Prostate gland (tissue), 2 donors: ENCODE results near the gene PLXDC1.

Experiments
- CTCF ChIP-seq, 4 experiments: fragments of 200-600 bp in 2 of 4; fragments of 450-650 bp in 2 of 4; sonication (generic) in 2 of 4; IDR thresholded peaks; 1 replicate in 3 of 4; 2 replicates in 1 of 4; pipeline ENCODE4 v1.5.1; 2016 to 2019; ENCODE audit warnings: antibody characterized with exemption in 4 of 4, mild to moderate bottlenecking in 2 of 4, moderate library complexity in 2 of 4
- POLR2A ChIP-seq: fragments of 450-650 bp; IDR thresholded peaks from one replicate; pipeline ENCODE4 v1.6.1; 2016; ENCODE audit warnings: antibody characterized with exemption, mild to moderate bottlenecking

GRCh38 chr17:39141294-39141693, 10.1 kb downstream of the PLXDC1 start:
- TF ChIP-seq CTCF (IDR thresholded peaks at IDR 0.05) (no peak), POLR2A (no peak)
